Endothelial cell (in vitro differentiated cells): Measurements from ENCODE around the gene GCN1. TPM values are rescaled to one million over a fixed set of nuclear protein-coding genes. Genes with fewer than 3 reads are reported as not detected.

Source experiments
- DNase-seq: peaks from one replicate; pipeline ENCODE4 v3.0.0; 2021; ENCODE audit warnings: low spot score
- H3K27ac Mint-ChIP-seq: one replicate; pipeline ENCODE4 v1.8.0; 2021; ENCODE audit warnings: mixed read lengths, inconsistent platforms; ENCODE audit not compliant: unreplicated experiment
- H3K27me3 Mint-ChIP-seq: one replicate; pipeline ENCODE4 v1.8.0; 2021; ENCODE audit warnings: mild to moderate bottlenecking, moderate library complexity, mixed read lengths, inconsistent platforms; ENCODE audit not compliant: unreplicated experiment
- H3K36me3 Mint-ChIP-seq: one replicate; pipeline ENCODE4 v1.8.0; 2021; ENCODE audit warnings: mild to moderate bottlenecking, low read depth, mixed read lengths, inconsistent platforms; ENCODE audit not compliant: unreplicated experiment
- H3K4me1 Mint-ChIP-seq: one replicate; pipeline ENCODE4 v1.8.0; 2021; ENCODE audit warnings: mild to moderate bottlenecking, mixed read lengths, inconsistent platforms; ENCODE audit not compliant: unreplicated experiment
- H3K4me3 Mint-ChIP-seq: one replicate; pipeline ENCODE4 v1.8.0; 2021; ENCODE audit warnings: mild to moderate bottlenecking, mixed read lengths, inconsistent platforms; ENCODE audit not compliant: unreplicated experiment
- H3K9me3 Mint-ChIP-seq: one replicate; pipeline ENCODE4 v1.8.0; 2021; ENCODE audit warnings: mixed read lengths, inconsistent platforms; ENCODE audit not compliant: unreplicated experiment
- CTCF ChIP-seq: fragments of 200-600 bp; sonication (generic); IDR thresholded peaks from one replicate; pipeline ENCODE4 v1.5.0; 2021; ENCODE audit warnings: antibody characterized with exemption; ENCODE audit not compliant: unreplicated experiment
- total RNA-seq: library from RNA; stranded (reverse); fragmentation: NEBNext Ultra II Directional; extraction: Animal tissue kit (Norgen Biotek cat#: 25700); gene quantifications from one replicate; pipeline ENCODE4 v1.2.1, GENCODE V29; 2021; ENCODE audit not compliant: unreplicated experiment

The GCN1 gene
- total RNA-seq, 1 donor from 2014 or later = 54.0 TPM

GRCh38 chr12:120085920-120086645 lies 108.4 kb downstream of the GCN1 start:
- Mint-ChIP-seq H3K9me3 (no peaks in the 10 kb centered on the region), H3K27ac (peak overlapping the region; percentile 61), H3K4me1 (peaks cover 10% of the 10 kb centered on the region), H3K27me3 (peaks cover 6% of the 10 kb centered on the region), H3K4me3 (no peak overlapping the region), H3K36me3 (peaks cover 8% of the 10 kb centered on the region)
- no peak for DNase-seq
- TF ChIP-seq CTCF = no peak

GRCh38 chr12:120081641-120082040 lies 112.9 kb downstream of the GCN1 start:
- DNase-seq = no peak
- Mint-ChIP-seq H3K4me3 (no peak overlapping the region), H3K4me1 (peaks cover 5% of the 10 kb centered on the region), H3K27ac (no peak overlapping the region), H3K27me3 (peaks cover 1% of the 10 kb centered on the region), H3K36me3 (no peaks in the 10 kb centered on the region), H3K9me3 (no peaks in the 10 kb centered on the region)
- TF ChIP-seq CTCF = no peak

- no peak overlapping the region for H3K27ac Mint-ChIP-seq
- no peaks in the 10 kb centered on the region for H3K9me3 Mint-ChIP-seq
- TF ChIP-seq CTCF = no peak
- H3K4me1 Mint-ChIP-seq = no peaks in the 10 kb centered on the region
- no peak for DNase-seq
- peaks cover 1% of the 10 kb centered on the region for H3K27me3 Mint-ChIP-seq
- H3K36me3 Mint-ChIP-seq = no peaks in the 10 kb centered on the region
- H3K4me3 Mint-ChIP-seq = no peak overlapping the region
These were observed 114.8 kb downstream of the GCN1 start for GRCh38 chr12:120079411-120080400.

GRCh38 chr12:120078868-120079267 lies 115.6 kb downstream of the GCN1 start:
- Mint-ChIP-seq H3K9me3 (no peaks in the 10 kb centered on the region), H3K36me3 (no peaks in the 10 kb centered on the region), H3K27ac (no peak overlapping the region), H3K27me3 (peaks cover 1% of the 10 kb centered on the region), H3K4me3 (no peak overlapping the region), H3K4me1 (no peaks in the 10 kb centered on the region)
- DNase-seq = no peak
- TF ChIP-seq CTCF = no peak
